Ectodermal cell (in vitro differentiated cells): Measurements from ENCODE around the gene CPT1B.
"Not testable (repeated sequence)": the region's sequence is repeated elsewhere in the genome, so short reads cannot be mapped to it uniquely, and the experiment has no call there.

ENCODE experiments used
- H3K27ac ChIP-seq: 2 replicates; pipeline ENCODE4 v1.7.0; 2013; ENCODE audit warnings: mild to moderate bottlenecking, low read depth, low read length; ENCODE audit not compliant: insufficient read depth, poor library complexity, severe bottlenecking
- H3K27me3 ChIP-seq: 2 replicates; pipeline ENCODE4 v1.7.0; 2013; ENCODE audit warnings: mild to moderate bottlenecking, low read length; ENCODE audit not compliant: insufficient read depth, control insufficient read depth, poor library complexity, severe bottlenecking
- H3K36me3 ChIP-seq: one replicate; pipeline ENCODE4 v1.7.0; 2013; ENCODE audit warnings: low read length; ENCODE audit not compliant: control insufficient read depth, insufficient read depth
- H3K4me1 ChIP-seq: one replicate; pipeline ENCODE4 v1.7.0; 2013; ENCODE audit warnings: low read length; ENCODE audit not compliant: control insufficient read depth, insufficient read depth
- H3K4me3 ChIP-seq: 2 replicates; pipeline ENCODE4 v1.7.0; 2013; ENCODE audit warnings: low read depth, low read length, control low read depth; ENCODE audit not compliant: insufficient read depth
- H3K9me3 ChIP-seq: 2 replicates; pipeline ENCODE4 v1.7.0; 2013; ENCODE audit warnings: mild to moderate bottlenecking, low read length, moderate library complexity; ENCODE audit not compliant: control insufficient read depth
- WGBS, 2 experiments: methylation state at CpG; one replicate each; pipeline ENCODE4 v1.1.7; 2013; ENCODE audit warnings: missing lambda C conversion rate in 2 of 2; 5-methylcytosine and 5-hydroxymethylcytosine counted together

Gene CPT1B

DNA sequence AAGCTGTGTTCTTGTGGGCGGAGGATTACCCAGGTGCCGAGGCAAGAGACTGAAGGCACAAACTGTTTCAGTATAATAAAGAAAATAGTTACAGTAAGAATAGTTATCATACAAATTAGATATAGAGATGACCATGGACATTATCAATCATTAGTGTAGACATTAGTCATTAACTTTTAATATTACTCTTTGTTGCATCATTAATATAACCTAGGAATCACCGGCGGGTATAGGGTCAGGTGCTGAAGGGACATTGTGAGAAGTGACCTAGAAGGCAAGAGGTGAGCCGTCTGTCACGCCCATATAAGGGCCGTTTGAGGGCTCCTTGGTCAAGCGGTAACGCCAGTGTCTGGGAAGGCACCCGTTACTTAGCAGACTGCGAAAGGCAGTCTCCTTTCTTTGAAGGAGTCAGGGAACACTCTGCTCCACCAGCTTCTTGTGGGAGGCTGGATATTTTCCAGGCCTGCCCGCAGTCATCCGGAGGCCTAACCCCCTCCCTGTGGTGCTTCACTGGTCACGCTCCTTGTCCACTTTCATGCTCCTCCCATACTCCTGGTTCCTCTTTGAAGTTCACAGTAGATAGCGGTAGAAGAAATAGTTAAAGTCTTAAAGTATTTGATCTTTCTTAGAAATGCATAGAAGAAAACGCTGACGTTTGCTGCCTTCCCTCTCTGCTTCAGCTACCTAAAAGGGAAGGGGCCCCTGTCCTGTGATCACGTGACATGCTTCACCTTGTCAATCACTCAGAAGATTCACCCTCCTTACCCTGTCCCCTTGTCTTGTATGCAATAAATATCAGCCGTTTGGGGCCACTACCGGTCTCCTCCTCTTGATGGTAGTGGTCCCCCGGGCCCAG is 44.1 kb downstream of the CPT1B start:
- H3K36me3 ChIP-seq, H3K4me3 ChIP-seq, H3K27ac ChIP-seq, H3K9me3 ChIP-seq: not testable (repeated sequence)
- 70 to 73% methylated on average over 20 to 21 of the region's 21 CpGs for WGBS, 2 experiments
- peaks cover 46% of the 10 kb centered on the region for H3K27me3 ChIP-seq
- H3K4me1 ChIP-seq, result peaks cover 13% of the 10 kb centered on the region

GRCh38 chr22:50532824-50533796 is 45.1 kb downstream of the CPT1B start:
- no peak overlapping the region for H3K4me3 ChIP-seq
- peaks cover 13% of the 10 kb centered on the region for H3K4me1 ChIP-seq
- H3K9me3 ChIP-seq, result no peaks in the 10 kb centered on the region
- peaks cover 56% of the 10 kb centered on the region for H3K27me3 ChIP-seq
- H3K36me3 ChIP-seq, result no peaks in the 10 kb centered on the region
- WGBS, 2 experiments, result 91 to 93% methylated on average over 18 to 19 of the region's 19 CpGs
- no peak overlapping the region for H3K27ac ChIP-seq

GRCh38 chr22:50531962-50532674 is 46.1 kb downstream of the CPT1B start:
- peaks cover 65% of the 10 kb centered on the region for H3K27me3 ChIP-seq
- H3K9me3 ChIP-seq, result no peaks in the 10 kb centered on the region
- H3K4me1 ChIP-seq, result peaks cover 13% of the 10 kb centered on the region
- no peak overlapping the region for H3K27ac ChIP-seq
- WGBS, 2 experiments, result 4 to 6% methylated on average over 53 to 56 of the region's 56 CpGs
- no peaks in the 10 kb centered on the region for H3K36me3 ChIP-seq
- peak overlapping the region; percentile 41 for H3K4me3 ChIP-seq

DNA sequence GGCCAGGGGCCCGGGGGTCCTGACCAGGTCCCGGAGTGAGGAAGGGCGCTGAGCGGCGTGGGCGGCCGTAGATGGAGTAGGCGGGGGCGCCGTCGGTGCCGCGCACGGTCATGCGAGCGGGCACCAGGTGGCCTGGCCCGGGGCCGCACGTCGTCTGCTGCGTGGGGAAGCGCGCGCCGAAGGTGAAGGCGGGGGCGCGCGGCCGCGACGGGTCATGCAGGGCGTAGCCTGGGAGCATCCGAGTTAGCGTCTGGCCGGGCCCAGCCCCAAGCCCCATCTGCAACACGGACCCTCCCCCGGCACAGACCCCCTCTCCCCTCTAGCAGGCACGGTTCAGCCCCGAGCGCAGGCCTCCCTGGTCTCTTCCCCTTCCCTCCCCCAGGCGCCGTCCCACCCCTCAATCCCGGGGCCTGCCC is 46.7 kb downstream of the CPT1B start:
- Histone ChIP-seq H3K4me1 (peaks cover 14% of the 10 kb centered on the region), H3K9me3 (no peaks in the 10 kb centered on the region), H3K27ac (no peak overlapping the region), H3K36me3 (no peaks in the 10 kb centered on the region), H3K4me3 (peak overlapping the region; percentile 41), H3K27me3 (peaks cover 71% of the 10 kb centered on the region)
- whole genome bisulfite sequencing, 2 experiments, result 5% methylated on average over 44 of the region's 44 CpGs

DNA sequence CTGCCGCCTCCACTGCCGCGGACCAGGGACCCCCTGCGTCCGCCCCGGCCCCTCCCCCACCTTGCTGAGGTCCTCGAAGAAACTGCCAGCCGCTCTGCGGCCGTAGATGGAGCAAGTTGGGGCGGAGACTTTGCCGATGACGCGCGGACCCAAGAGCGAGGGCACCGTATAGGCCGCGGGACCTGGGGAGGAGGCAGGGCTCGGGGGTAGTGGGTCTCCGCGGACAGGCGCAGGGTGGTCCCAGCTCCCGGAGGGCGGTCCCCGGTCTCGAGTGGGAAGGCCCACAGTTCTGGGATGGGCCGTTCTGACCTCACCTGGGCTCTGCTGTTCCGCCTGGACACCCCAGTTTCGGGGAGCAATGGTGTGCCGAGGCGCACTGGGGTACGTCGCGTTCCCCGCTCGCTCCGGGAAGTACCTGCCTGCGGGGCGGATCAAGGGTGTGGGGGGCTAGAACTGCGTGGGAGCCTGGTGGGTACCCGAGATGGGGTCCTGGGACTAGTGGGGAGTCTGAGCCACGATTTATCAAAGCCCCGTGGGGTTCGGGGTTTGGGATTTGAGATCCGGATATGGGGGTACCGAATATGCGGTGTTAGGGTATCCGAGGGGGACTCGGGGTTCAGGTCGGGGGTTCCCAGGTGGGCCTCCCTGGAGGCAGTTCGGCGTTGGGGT is 47.2 kb downstream of the CPT1B start:
- Histone ChIP-seq H3K4me1 (peaks cover 16% of the 10 kb centered on the region), H3K27me3 (peaks cover 72% of the 10 kb centered on the region), H3K9me3 (no peaks in the 10 kb centered on the region), H3K36me3 (no peaks in the 10 kb centered on the region), H3K4me3 (peak overlapping the region; percentile 41), H3K27ac (no peak overlapping the region)
- 17% methylated on average over 53 of the region's 53 CpGs for WGBS, 2 experiments

DNA sequence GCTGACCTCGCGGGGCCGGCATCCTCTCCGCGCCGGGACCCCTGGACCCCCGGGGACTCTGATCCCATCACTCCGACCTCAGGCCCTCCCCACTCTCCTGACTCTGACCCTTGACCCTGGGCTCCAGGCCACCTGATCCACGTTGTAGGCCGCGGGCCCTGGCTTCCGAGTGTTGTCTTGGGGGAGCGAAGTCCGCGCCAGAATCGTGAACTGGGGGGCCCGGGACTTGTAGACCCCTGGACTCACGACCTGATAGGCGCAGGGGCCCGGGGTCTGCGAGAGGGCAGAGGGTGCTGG is 47.7 kb downstream of the CPT1B start:
- whole genome bisulfite sequencing, 2 experiments, result 9% methylated on average over 21 of the region's 21 CpGs
- H3K27me3 ChIP-seq, result peaks cover 72% of the 10 kb centered on the region
- no peaks in the 10 kb centered on the region for H3K36me3 ChIP-seq
- peak overlapping the region; percentile 27 for H3K4me3 ChIP-seq
- no peaks in the 10 kb centered on the region for H3K9me3 ChIP-seq
- no peak overlapping the region for H3K27ac ChIP-seq
- H3K4me1 ChIP-seq, result peaks cover 16% of the 10 kb centered on the region

GRCh38 chr22:50529897-50530579 is 48.2 kb downstream of the CPT1B start, which contains the start of gene TYMP:
TYMP (minus strand) TSS chr22:50530012; CDS start chr22:50529709, 303 bp downstream.
- H3K4me3 ChIP-seq, result peak within 1 kb of the TSS; percentile 27
- no peak within 1 kb of the TSS for H3K27ac ChIP-seq
- peaks cover 72% of the 10 kb centered on the region for H3K27me3 ChIP-seq
- no peaks in the 10 kb centered on the region for H3K9me3 ChIP-seq
- 7% methylated on average over 92 of the region's 92 CpGs for WGBS, 2 experiments
- no peaks in the 10 kb centered on the region for H3K36me3 ChIP-seq
- H3K4me1 ChIP-seq, result peaks cover 16% of the 10 kb centered on the region

- H3K9me3 ChIP-seq, result no peaks in the 10 kb centered on the region
- WGBS, 2 experiments, result 33 to 34% methylated on average over 50 of the region's 50 CpGs
- peaks cover 19% of the 10 kb centered on the region for H3K4me1 ChIP-seq
- H3K36me3 ChIP-seq, result no peaks in the 10 kb centered on the region
- no peak overlapping the region for H3K4me3 ChIP-seq
- H3K27me3 ChIP-seq, result peaks cover 72% of the 10 kb centered on the region
- no peak overlapping the region for H3K27ac ChIP-seq
Observed at GRCh38 chr22:50529416-50529896, 48.8 kb downstream of the CPT1B start.
